HCT116 (cell line): ENCODE results near the gene C5orf24. TPM values are rescaled to one million over a fixed set of nuclear protein-coding genes. Genes with fewer than 3 reads are reported as not detected.
A peak's percentile ranks its signal among the peaks of the same experiment; 100 is the strongest.
"Not testable (repeated sequence)": the region's sequence is repeated elsewhere in the genome, so short reads cannot be mapped to it uniquely, and the experiment has no call there.

Experiments
- ATAC-seq: fragments of 200-7000 bp; cut with Tn5 transposase; 2 replicates; pipeline ENCODE4 v1.9.1; 2020; ENCODE audit warnings: mild to moderate bottlenecking, moderate library complexity
- BruUV-seq: library from RNA; stranded (reverse); fragments of 400-500 nt; replicated peaks from 2 replicates; lab custom pipeline; 2021; lab: Mats Ljungman, UMichigan
- CTCF ChIA-PET: fragments of 300-600 bp; sonication (Branson Sonifier 250); formaldehyde crosslinking; loops from one replicate; lab custom pipeline; 2021; ENCODE audit warnings: antibody characterized with exemption; lab: Charles Lee
- POLR2A ChIA-PET: fragments of 300-600, 350-600 bp; sonication (Branson Sonifier 250); formaldehyde crosslinking; loops from one replicate; lab custom pipeline; 2021; ENCODE audit warnings: antibody characterized with exemption; lab: Charles Lee
- RAD21 ChIA-PET, 2 experiments: fragments of 300-600 bp; sonication (Branson Sonifier 250); formaldehyde crosslinking; loops; one replicate each; lab custom pipeline; 2023; ENCODE audit warnings: low total read pairs in 2 of 2; ENCODE audit not compliant: uncharacterized antibody in 2 of 2, unreplicated experiment in 2 of 2, low non-redundant PET in 1 of 2; lab: Charles Lee
- DNase-seq: peaks from one replicate; pipeline ENCODE4 v3.0.0-alpha.2; 2010; ENCODE audit warnings: low read depth, low spot score
- H2AFZ ChIP-seq: fragments of 200-600 bp; shearing (Covaris generic), sonication (generic); 2 replicates; pipeline ENCODE4 v1.6.1; 2017; ENCODE audit warnings: low read depth, mixed run types, mixed read lengths, antibody characterized with exemption, low read length; ENCODE audit not compliant: poor library complexity, severe bottlenecking
- H3K27ac ChIP-seq: 2 replicates; pipeline ENCODE4 v1.5.1; 2012; ENCODE audit warnings: low read depth, low read length
- H3K27me3 ChIP-seq: fragments of 200-600 bp; sonication (generic); 2 replicates; pipeline ENCODE4 v1.6.1; 2016; ENCODE audit warnings: mixed run types, low read length, mixed read lengths; ENCODE audit not compliant: insufficient read depth
- H3K36me3 ChIP-seq, 2 experiments: fragments of 200-500 bp in 1 of 2; fragments of 200-600 bp in 1 of 2; sonication (Bioruptor generic) in 1 of 2; sonication (generic) in 1 of 2; 2 replicates each; pipeline versions ENCODE4 v1.5.1 to v1.6.1; 2014 to 2016; ENCODE audit warnings: low read length in 2 of 2, inconsistent platforms in 1 of 2, mixed read lengths in 1 of 2, mixed run types in 1 of 2; ENCODE audit not compliant: insufficient read depth in 2 of 2, control insufficient read depth in 1 of 2
- H3K4me1 ChIP-seq, 2 experiments: fragments of 200-600 bp in 1 of 2; sonication (generic) in 1 of 2; 2 replicates each; pipeline versions ENCODE4 v1.5.1 to v1.6.1; 2012 to 2017; ENCODE audit warnings: low read length in 2 of 2, inconsistent platforms in 1 of 2, mild to moderate bottlenecking in 1 of 2, mixed read lengths in 1 of 2, mixed run types in 1 of 2, moderate library complexity in 1 of 2; ENCODE audit not compliant: insufficient read depth in 2 of 2, control insufficient read depth in 1 of 2
- H3K4me2 ChIP-seq: fragments of 200-600 bp; sonication (generic); 2 replicates; pipeline ENCODE4 v1.6.1; 2017; ENCODE audit warnings: mixed run types, low read length, mixed read lengths
- H3K4me3 ChIP-seq, 2 experiments: fragments of 200-600 bp in 1 of 2; sonication (generic) in 1 of 2; replicated peaks in 1 of 2; 2 replicates each; pipeline ENCODE4 v1.5.1; 2011 to 2016; ENCODE audit warnings: low read length in 2 of 2, control low read depth in 1 of 2, low read depth in 1 of 2, mild to moderate bottlenecking in 1 of 2, mixed read lengths in 1 of 2, mixed run types in 1 of 2
- H3K79me2 ChIP-seq: fragments of 200-600 bp; sonication (generic); 2 replicates; pipeline ENCODE4 v1.6.1; 2017; ENCODE audit warnings: mild to moderate bottlenecking, mixed run types, low read length, moderate library complexity, mixed read lengths; ENCODE audit not compliant: insufficient read depth
- H3K9ac ChIP-seq: fragments of 200-600 bp; sonication (generic); 2 replicates; pipeline ENCODE4 v1.6.1; 2016; ENCODE audit warnings: low read length, mixed read lengths
- H3K9me2 ChIP-seq: fragments of 200-600 bp; sonication (generic), shearing (Covaris generic); 2 replicates; pipeline ENCODE4 v1.6.1; 2017; ENCODE audit warnings: mixed run types, mild to moderate bottlenecking, moderate library complexity; ENCODE audit not compliant: insufficient read depth
- H3K9me3 ChIP-seq, 2 experiments: fragments of 200-500 bp in 1 of 2; fragments of 200-600 bp in 1 of 2; sonication (Bioruptor generic) in 1 of 2; sonication (generic) in 1 of 2; 2 replicates each; pipeline ENCODE4 v1.6.1; 2014 to 2017; ENCODE audit warnings: low read length in 2 of 2, mixed read lengths in 2 of 2, inconsistent platforms in 1 of 2, low read depth in 1 of 2, mild to moderate bottlenecking in 1 of 2, mixed run types in 1 of 2, moderate library complexity in 1 of 2; ENCODE audit not compliant: control insufficient read depth in 1 of 2, insufficient read depth in 1 of 2
- H4K20me1 ChIP-seq: fragments of 200-600 bp; sonication (generic), shearing (Covaris generic); 2 replicates; pipeline ENCODE4 v1.6.1; 2017; ENCODE audit warnings: mixed run types, mild to moderate bottlenecking, moderate library complexity; ENCODE audit not compliant: insufficient read depth
- CTCF ChIP-seq, 3 experiments: fragments of 200-600 bp in 1 of 3; sonication (generic) in 1 of 3; IDR thresholded peaks in 2 of 3; conservative IDR thresholded peaks in 1 of 3; 2 replicates each; pipeline ENCODE4 v1.5.1; 2012 to 2017; ENCODE audit warnings: low read depth in 2 of 3, low read length in 2 of 3, antibody characterized with exemption in 1 of 3, borderline replicate concordance in 1 of 3, control low read depth in 1 of 3, mild to moderate bottlenecking in 1 of 3, mixed read lengths in 1 of 3, mixed run types in 1 of 3, moderate library complexity in 1 of 3; ENCODE audit not compliant: insufficient read depth in 1 of 3
- EGR1 ChIP-seq: IDR thresholded peaks from 2 replicates; pipeline ENCODE4 v1.6.1; 2012; ENCODE audit warnings: low read depth
- FOSL1 ChIP-seq: IDR thresholded peaks from 2 replicates; pipeline ENCODE4 v1.6.1; 2012; ENCODE audit warnings: low read depth
- RAD21 ChIP-seq: IDR thresholded peaks from 2 replicates; pipeline ENCODE4 v1.6.1; 2012; ENCODE audit warnings: low read depth, mild to moderate bottlenecking
- YY1 ChIP-seq: IDR thresholded peaks from 2 replicates; pipeline ENCODE4 v1.6.1; 2011; ENCODE audit warnings: low read length, low read depth, moderate library complexity, mild to moderate bottlenecking; ENCODE audit not compliant: insufficient replicate concordance; ENCODE audit errors: extremely low read depth
- intact Hi-C: fragments of 100-400 bp; cut with micrococcal nuclease; formaldehyde crosslinking; loops from 2 replicates; pipeline ENCODE4 v1.10.0; 2022
- total RNA-seq: library from RNA; stranded (reverse); gene quantifications from one replicate; pipeline ENCODE4 v1.2.1, GENCODE V29; 2021; ENCODE audit not compliant: unreplicated experiment

C5orf24 gene
- total RNA-seq, 1 experiment from 2014 or later = 46.9 TPM

GRCh38 chr5:134851307-134851923 lies 5.6 kb downstream of the C5orf24 start:
- H3K9me2 ChIP-seq = no peaks in the 10 kb centered on the region
- ChIA-PET POLR2A (no interaction called here), CTCF (interaction anchor here (0.7 to 1.3 kb wide), 6 partner anchors 8 to 264 kb away, joined by 3 to 4 read pairs (median 3); no protein-coding TSS in a partner anchor), RAD21 (no interaction called here)
- BruUV-seq = no TSS peak
- no peaks in the 10 kb centered on the region for H3K9me3 ChIP-seq
- H3K9ac ChIP-seq = peak overlapping the region; percentile 44
- peak; percentile 50 for ATAC-seq
- peak overlapping the region; percentile 36; the same call in 1 of the 2 replicates for H3K27ac ChIP-seq
- peaks cover 13 to 22% of the 10 kb centered on the region in 2 experiments; a peak in 3 of 4 replicates for H3K36me3 ChIP-seq
- peaks cover 9% of the 10 kb centered on the region; the same call in 1 of the 2 replicates for H4K20me1 ChIP-seq
- DNase-seq = no peak
- intact Hi-C loops = no loop called here
- peak overlapping the region; percentile 74 for H3K4me2 ChIP-seq
- no peak overlapping the region; a peak in 1 of 4 replicates for H3K4me3 ChIP-seq
- peaks cover 36 to 52% of the 10 kb centered on the region in 2 experiments for H3K4me1 ChIP-seq
- no peaks in the 10 kb centered on the region for H3K27me3 ChIP-seq
- H3K79me2 ChIP-seq = peaks cover 87% of the 10 kb centered on the region
- TF ChIP-seq EGR1 = no peak
- TF ChIP-seq YY1 = no peak
- peak; percentile 39 to 67 (median 67); a peak in 5 of 6 replicates for TF ChIP-seq CTCF (IDR thresholded peaks at IDR 0.05 in 2 of 3, conservative IDR thresholded peaks at IDR 0.05 in 1 of 3; ENCODE audit: borderline replicate concordance in 1 of 3, insufficient read depth in 1 of 3, low read depth in 2 of 3, low read length in 2 of 3)
- TF ChIP-seq FOSL1 = 0 out of 2 replicates have a peak, but pooled peaks have one; percentile 16
- TF ChIP-seq RAD21 = peak; percentile 55; the same call in 1 of the 2 replicates
- TF ChIP-seq, all 23 proteins: peak for 3
- no peak overlapping the region for H2AFZ ChIP-seq

DNA sequence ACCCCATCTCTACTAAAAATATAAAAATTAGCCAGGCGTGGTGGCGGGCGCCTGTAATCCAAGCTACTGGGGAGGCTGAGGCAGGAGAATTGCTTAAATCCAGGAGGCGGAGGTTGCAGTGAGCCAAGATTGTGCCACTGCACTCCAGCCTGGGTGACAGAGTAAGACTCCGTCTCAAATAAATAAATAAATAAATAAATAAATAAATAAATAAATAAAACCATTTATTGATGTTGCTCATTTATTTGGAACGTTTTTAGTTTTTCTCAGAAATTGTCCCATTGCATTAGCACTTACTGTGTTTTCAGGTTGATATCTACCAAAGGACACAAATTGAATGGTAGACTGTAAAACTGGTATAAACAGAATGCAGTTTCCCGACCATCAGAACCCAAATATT lies 10.7 kb downstream of the C5orf24 start:
- H3K9me3 ChIP-seq, H3K9me2 ChIP-seq, intact Hi-C loops, BruUV-seq, POLR2A ChIA-PET, H3K4me2 ChIP-seq, CTCF ChIA-PET, RAD21 ChIA-PET, H2AFZ ChIP-seq, H3K9ac ChIP-seq, H3K4me3 ChIP-seq, H3K4me1 ChIP-seq, H3K27ac ChIP-seq, H3K27me3 ChIP-seq, ATAC-seq, DNase-seq: not testable (repeated sequence)
- Histone ChIP-seq H3K36me3 (peaks cover 41% of the 10 kb centered on the region in 2 experiments; a peak in 3 of 4 replicates), H3K79me2 (peaks cover 56% of the 10 kb centered on the region), H4K20me1 (peaks cover 18% of the 10 kb centered on the region)
